ENCODE data around the gene HABP2. TPM values are rescaled to one million over a fixed set of nuclear protein-coding genes. Genes with fewer than 3 reads are reported as not detected.

Gene HABP2
- polyA plus RNA-seq, 1 of the 3 experiments (the other 2 are of a cell fraction) = not detected

- no peak for TF ChIP-seq RCOR1 (IDR thresholded peaks at IDR 0.05; ENCODE audit: low read length)
- TF ChIP-seq NFIC (IDR thresholded peaks at IDR 0.05; ENCODE audit: borderline replicate concordance) = no peak
- no peak for TF ChIP-seq USF2 (IDR thresholded peaks at IDR 0.05; ENCODE audit: borderline replicate concordance, low read depth, low read length)
- TF ChIP-seq TEAD4 (IDR thresholded peaks at IDR 0.05; ENCODE audit: borderline replicate concordance, insufficient read depth) = no peak
- no peak for TF ChIP-seq ELF1 (IDR thresholded peaks at IDR 0.05)
- no peak for TF ChIP-seq CHD2 (IDR thresholded peaks at IDR 0.05; ENCODE audit: low read length, partially characterized antibody)
- TF ChIP-seq SIN3A (IDR thresholded peaks at IDR 0.05; ENCODE audit: borderline replicate concordance, low read depth, low read length) = no peak
- no peak for TF ChIP-seq FOXM1 (IDR thresholded peaks at IDR 0.05; ENCODE audit: low read depth)
- no peak for TF ChIP-seq EP300 (IDR thresholded peaks at IDR 0.05; ENCODE audit: borderline replicate concordance in 1 of 2, low read depth in 1 of 2, low read length in 1 of 2)
- no peak for TF ChIP-seq MAX (IDR thresholded peaks at IDR 0.05; ENCODE audit: low read depth)
Measured at GRCh38 chr10:113585949-113586348, 33.1 kb downstream of the HABP2 start.

GRCh38 chr10:113589201-113589770 lies 36.4 kb downstream of the HABP2 start:
- H3K36me3 ChIP-seq (replicated peaks in 1 of 2; ENCODE audit: control insufficient read depth in 1 of 2, insufficient read depth in 2 of 2, low read length in 1 of 2) = no peaks in the 10 kb centered on the region
- no peak overlapping the region for H3K4me3 ChIP-seq (ENCODE audit: low read depth in 2 of 2, low read length in 1 of 2)
- CTCF ChIA-PET = interaction anchor here (1.3 kb wide), 1 partner anchor 26 kb away, joined by 3 read pairs; no protein-coding TSS in a partner anchor
- POLR2A ChIA-PET = no interaction called here
- H3K4me1 ChIP-seq (ENCODE audit: control insufficient read depth in 1 of 2, insufficient read depth in 2 of 2, low read depth in 1 of 2, low read length in 1 of 2) = no peaks in the 10 kb centered on the region
- no peak overlapping the region for H3K27ac ChIP-seq (ENCODE audit: low read depth in 2 of 2, low read length in 1 of 2)
- no peaks in the 10 kb centered on the region for H3K9me2 ChIP-seq
- H3K79me2 ChIP-seq (ENCODE audit: insufficient read depth) = no peaks in the 10 kb centered on the region
- no peaks in the 10 kb centered on the region for H4K20me1 ChIP-seq (ENCODE audit: insufficient read depth)
- H3K9me3 ChIP-seq = no peaks in the 10 kb centered on the region
- 61% methylated on average over 13 of the region's 13 CpGs for WGBS (ENCODE audit: low lambda C conversion rate)
- H3F3A ChIP-seq (replicated peaks; ENCODE audit: insufficient read depth) = no peaks in the 10 kb centered on the region
- no peak overlapping the region for H3K4me2 ChIP-seq
- TF ChIP-seq FOXJ3 (CRISPR knock-in tag; IDR thresholded peaks at IDR 0.05) (no peak), PBX3 (IDR thresholded peaks at IDR 0.05) (no peak), RAD21 (IDR thresholded peaks at IDR 0.05; ENCODE audit: low read length) (no peak), GABPA (IDR thresholded peaks at IDR 0.05; ENCODE audit: low read depth) (no peak), MXI1 (IDR thresholded peaks at IDR 0.05; ENCODE audit: low read depth, low read length) (no peak), FOSL2 (IDR thresholded peaks at IDR 0.05; ENCODE audit: borderline replicate concordance, low read depth) (no peak), JUND (IDR thresholded peaks at IDR 0.05) (no peak), CHD2 (IDR thresholded peaks at IDR 0.05; ENCODE audit: low read length, partially characterized antibody) (no peak), USF2 (IDR thresholded peaks at IDR 0.05; ENCODE audit: borderline replicate concordance, low read depth, low read length) (no peak), TAF1 (IDR thresholded peaks at IDR 0.05; ENCODE audit: borderline replicate concordance, low read depth, low read length) (no peak), MEF2A (IDR thresholded peaks at IDR 0.05; ENCODE audit: borderline replicate concordance, low read depth) (no peak), GATA2 (CRISPR knock-in tag; IDR thresholded peaks at IDR 0.05) (no peak), POLR2AphosphoS5 (IDR thresholded peaks at IDR 0.05; ENCODE audit: low read depth, low read length) (no peak), TEAD4 (IDR thresholded peaks at IDR 0.05; ENCODE audit: borderline replicate concordance, insufficient read depth) (no peak), RFX5 (IDR thresholded peaks at IDR 0.05; ENCODE audit: low read length) (no peak), RXRA (IDR thresholded peaks at IDR 0.05; ENCODE audit: borderline replicate concordance, low read depth) (no peak)
- no peaks in the 10 kb centered on the region; the same call in 1 of the 2 replicates for H3K27me3 ChIP-seq (ENCODE audit: insufficient read depth)
- DNase-seq = no peak
- no peak overlapping the region for H3K9ac ChIP-seq
- no peak overlapping the region for H2AFZ ChIP-seq (ENCODE audit: low read depth)

More at GRCh38 chr10:113585949-113586348, 33.1 kb downstream of the HABP2 start:
- H3K4me3 ChIP-seq (ENCODE audit: low read depth in 2 of 2, low read length in 1 of 2) = no peak overlapping the region
- H3K79me2 ChIP-seq (ENCODE audit: insufficient read depth) = no peaks in the 10 kb centered on the region
- no peak overlapping the region for H3K9ac ChIP-seq
- ChIA-PET POLR2A (no interaction called here), CTCF (interaction anchor here (1.3 to 1.4 kb wide), 2 partner anchors 13 to 30 kb away, joined by 3 to 4 read pairs; no protein-coding TSS in a partner anchor)
- no peaks in the 10 kb centered on the region for H3F3A ChIP-seq (replicated peaks; ENCODE audit: insufficient read depth)
- H3K27me3 ChIP-seq (ENCODE audit: insufficient read depth) = no peaks in the 10 kb centered on the region
- no peak overlapping the region for H3K27ac ChIP-seq (ENCODE audit: low read depth in 2 of 2, low read length in 1 of 2)
- no peak for DNase-seq
- no peak overlapping the region for H2AFZ ChIP-seq (ENCODE audit: low read depth)
- no peaks in the 10 kb centered on the region for H4K20me1 ChIP-seq (ENCODE audit: insufficient read depth)
- no CpG with 5 or more reads among the region's 1 CpG for WGBS (ENCODE audit: low lambda C conversion rate)
- H3K36me3 ChIP-seq (replicated peaks in 1 of 2; ENCODE audit: control insufficient read depth in 1 of 2, insufficient read depth in 2 of 2, low read length in 1 of 2) = no peaks in the 10 kb centered on the region
- H3K9me2 ChIP-seq = no peaks in the 10 kb centered on the region
- no peaks in the 10 kb centered on the region for H3K9me3 ChIP-seq
- H3K4me2 ChIP-seq = no peak overlapping the region
- no peaks in the 10 kb centered on the region for H3K4me1 ChIP-seq (ENCODE audit: control insufficient read depth in 1 of 2, insufficient read depth in 2 of 2, low read depth in 1 of 2, low read length in 1 of 2)

Measured in SK-N-SH (cell line).